HEK293T (cell line): ENCODE data around the gene SOWAHB.
A peak's percentile ranks its signal among the peaks of the same experiment; 100 is the strongest.
"Not testable (repeated sequence)": the region's sequence is repeated elsewhere in the genome, so short reads cannot be mapped to it uniquely, and the experiment has no call there.

Source experiments
- CTCF ChIA-PET: fragments of 350-600 bp; formaldehyde crosslinking; extraction: SDS; loops from one replicate; lab custom pipeline; 2021; ENCODE audit warnings: antibody characterized with exemption, inconsistent platforms; lab: Yijun Ruan, JAX
- POLR2A ChIA-PET: fragments of 350-600 bp; formaldehyde crosslinking; extraction: SDS; loops from one replicate; lab custom pipeline; 2020; ENCODE audit warnings: antibody characterized with exemption, inconsistent platforms; lab: Yijun Ruan, JAX
- DNase-seq: peaks from one replicate; pipeline ENCODE4 v3.0.0; 2012; ENCODE audit warnings: mixed read lengths; ENCODE audit errors: extremely low spot score
- ARNT ChIP-seq: fragments of 450-650 bp; IDR thresholded peaks from 2 replicates; pipeline ENCODE4 v1.6.1; 2017; ENCODE audit warnings: mild to moderate bottlenecking
- BHLHE40 ChIP-seq: fragments of 450-650 bp; IDR thresholded peaks from 2 replicates; pipeline ENCODE4 v1.6.1; 2016; ENCODE audit warnings: mild to moderate bottlenecking, moderate library complexity, borderline replicate concordance
- CTBP1 ChIP-seq: fragments of 450-650 bp; IDR thresholded peaks from 2 replicates; pipeline ENCODE4 v1.6.1; 2016; ENCODE audit warnings: borderline replicate concordance
- ELF4 ChIP-seq: fragments of 450-650 bp; IDR thresholded peaks from 2 replicates; pipeline ENCODE4 v1.6.1; 2017; ENCODE audit warnings: antibody characterized with exemption
- FOXA1 ChIP-seq: fragments of 450-650 bp; IDR thresholded peaks from 2 replicates; pipeline ENCODE4 v1.6.1; 2016; ENCODE audit warnings: mild to moderate bottlenecking
- FOXK2 ChIP-seq: fragments of 450-650 bp; IDR thresholded peaks from 2 replicates; pipeline ENCODE4 v1.6.1; 2016; ENCODE audit warnings: mild to moderate bottlenecking
- FOXM1 ChIP-seq: fragments of 450-650 bp; IDR thresholded peaks from 2 replicates; pipeline ENCODE4 v1.6.1; 2017; ENCODE audit warnings: mild to moderate bottlenecking, borderline replicate concordance
- HDGF ChIP-seq: fragments of 450-650 bp; IDR thresholded peaks from 2 replicates; pipeline ENCODE4 v1.6.1; 2017; ENCODE audit warnings: antibody characterized with exemption, borderline replicate concordance
- L3MBTL2 ChIP-seq: fragments of 450-650 bp; conservative IDR thresholded peaks from 2 replicates; pipeline ENCODE4 v1.6.1; 2016; ENCODE audit warnings: mild to moderate bottlenecking
- LEF1 ChIP-seq: fragments of 450-650 bp; IDR thresholded peaks from 2 replicates; pipeline ENCODE4 v1.6.1; 2017; ENCODE audit warnings: mild to moderate bottlenecking, borderline replicate concordance
- NFRKB ChIP-seq: fragments of 450-650 bp; IDR thresholded peaks from 2 replicates; pipeline ENCODE4 v1.6.1; 2016; ENCODE audit warnings: mild to moderate bottlenecking, moderate library complexity
- PKNOX1 ChIP-seq: fragments of 450-650 bp; IDR thresholded peaks from 2 replicates; pipeline ENCODE4 v1.6.1; 2016
- SP1 ChIP-seq: fragments of 450-650 bp; IDR thresholded peaks from 2 replicates; pipeline ENCODE4 v1.6.1; 2017
- SUZ12 ChIP-seq: fragments of 450-650 bp; IDR thresholded peaks from 2 replicates; pipeline ENCODE4 v1.6.1; 2016; ENCODE audit warnings: mild to moderate bottlenecking
- TARDBP ChIP-seq: fragments of 450-650 bp; IDR thresholded peaks from 2 replicates; pipeline ENCODE4 v1.6.1; 2016

SOWAHB gene

GRCh38 chr4:76879731-76880364 lies 18.1 kb downstream of the SOWAHB start:
- ChIA-PET CTCF (no interaction called here), POLR2A (no interaction called here)
- no peak for DNase-seq
- TF ChIP-seq SUZ12 (no peak), PKNOX1 (no peak), FOXM1 (no peak), ELF4 (no peak), L3MBTL2 (no peak), TARDBP (no peak), BHLHE40 (no peak)

GRCh38 chr4:76878641-76879165 lies 19.2 kb downstream of the SOWAHB start:
- POLR2A ChIA-PET, DNase-seq, CTCF ChIA-PET: not testable (repeated sequence)

GRCh38 chr4:76874176-76874575 lies 23.8 kb downstream of the SOWAHB start:
- DNase-seq: peak; percentile 54
- POLR2A ChIA-PET: no interaction called here

GRCh38 chr4:76873495-76873894 lies 24.4 kb downstream of the SOWAHB start:
- CTCF ChIA-PET: no interaction called here
- POLR2A ChIA-PET: no interaction called here

More at GRCh38 chr4:76874176-76874575, 23.8 kb downstream of the SOWAHB start:
- TF ChIP-seq FOXM1: no peak
- TF ChIP-seq HDGF: no peak
- no peak for TF ChIP-seq PKNOX1
- TF ChIP-seq CTBP1: no peak
- TF ChIP-seq LEF1: no peak
- TF ChIP-seq NFRKB: no peak
- TF ChIP-seq ELF4: no peak
- TF ChIP-seq TARDBP: no peak
- no peak for TF ChIP-seq BHLHE40
- TF ChIP-seq ARNT: no peak
- no peak for TF ChIP-seq FOXA1
- no peak for TF ChIP-seq SUZ12
- no peak for TF ChIP-seq FOXK2
- TF ChIP-seq L3MBTL2: no peak
- CTCF ChIA-PET: no interaction called here

GRCh38 chr4:76872556-76872955 lies 25.4 kb downstream of the SOWAHB start:
- TF ChIP-seq ARNT (no peak), HDGF (no peak), CTBP1 (no peak), SUZ12 (no peak), FOXK2 (no peak), LEF1 (no peak), BHLHE40 (no peak), PKNOX1 (no peak)
- ChIA-PET CTCF (interaction anchor here (0.6 kb wide), 1 partner anchor 210 kb away, joined by 3 read pairs; no protein-coding TSS in a partner anchor), POLR2A (no interaction called here)
- no peak for DNase-seq

More at GRCh38 chr4:76873495-76873894, 24.4 kb downstream of the SOWAHB start:
- DNase-seq: no peak
- no peak for TF ChIP-seq FOXM1
- TF ChIP-seq ARNT: no peak
- TF ChIP-seq ELF4: no peak
- TF ChIP-seq CTBP1: no peak
- TF ChIP-seq FOXK2: no peak
- no peak for TF ChIP-seq SUZ12
- no peak for TF ChIP-seq PKNOX1
- TF ChIP-seq NFRKB: no peak
- no peak for TF ChIP-seq TARDBP
- TF ChIP-seq SP1: no peak
- TF ChIP-seq LEF1: no peak

GRCh38 chr4:76868780-76869179 lies 29.2 kb downstream of the SOWAHB start:
- CTCF ChIA-PET, DNase-seq, POLR2A ChIA-PET: not testable (repeated sequence)
